Measurements from ENCODE around the gene C1orf159. TPM values are rescaled to one million over a fixed set of nuclear protein-coding genes. Genes with fewer than 3 reads are reported as not detected.

The C1orf159 gene
- total RNA-seq, 1 experiment from 2014 or later = 32.4 TPM

GRCh38 chr1:1148061-1148460 lies 32.2 kb upstream of the C1orf159 start:
- no peaks in the 10 kb centered on the region for H3K27me3 Mint-ChIP-seq (ENCODE audit: unreplicated experiment)
- TF ChIP-seq CTCF (IDR thresholded peaks at IDR 0.05; ENCODE audit: unreplicated experiment) = no peak
- CTCF ChIA-PET = interaction anchor here (0.5 kb wide), 1 partner anchor 309 kb away, joined by 3 read pairs; no protein-coding TSS in a partner anchor
- no peak for DNase-seq
- no peak overlapping the region for H3K27ac Mint-ChIP-seq (ENCODE audit: unreplicated experiment)
- peaks cover 13% of the 10 kb centered on the region for H3K36me3 Mint-ChIP-seq (ENCODE audit: insufficient read depth, unreplicated experiment)
- intact Hi-C loops (cut with micrococcal nuclease; ENCODE audit: unreplicated experiment) = no loop called here
- H3K4me1 Mint-ChIP-seq (ENCODE audit: low read depth, unreplicated experiment) = no peaks in the 10 kb centered on the region
- H3K4me3 Mint-ChIP-seq (ENCODE audit: low read depth, unreplicated experiment) = no peak overlapping the region
- peaks cover 8% of the 10 kb centered on the region for H3K9me3 Mint-ChIP-seq (ENCODE audit: low read depth, unreplicated experiment)
- BruUV-seq (replicated peaks) = no TSS peak

GRCh38 chr1:1146596-1146995 lies 30.7 kb upstream of the C1orf159 start:
- H3K36me3 Mint-ChIP-seq (ENCODE audit: insufficient read depth, unreplicated experiment) = peaks cover 5% of the 10 kb centered on the region

GRCh38 chr1:1146026-1146425 lies 30.1 kb upstream of the C1orf159 start:
- H3K36me3 Mint-ChIP-seq (ENCODE audit: insufficient read depth, unreplicated experiment) = peaks cover 5% of the 10 kb centered on the region
- H3K4me3 Mint-ChIP-seq (ENCODE audit: low read depth, unreplicated experiment) = no peak overlapping the region
- BruUV-seq (replicated peaks) = no TSS peak

More at GRCh38 chr1:1146596-1146995, 30.7 kb upstream of the C1orf159 start:
- intact Hi-C loops (cut with micrococcal nuclease; ENCODE audit: unreplicated experiment) = no loop called here
- TF ChIP-seq CTCF (IDR thresholded peaks at IDR 0.05; ENCODE audit: unreplicated experiment) = no peak
- CTCF ChIA-PET = no interaction called here
- Mint-ChIP-seq H3K27ac (ENCODE audit: unreplicated experiment) (no peak overlapping the region), H3K4me1 (ENCODE audit: low read depth, unreplicated experiment) (no peaks in the 10 kb centered on the region), H3K4me3 (ENCODE audit: low read depth, unreplicated experiment) (no peak overlapping the region), H3K27me3 (ENCODE audit: unreplicated experiment) (no peaks in the 10 kb centered on the region), H3K9me3 (ENCODE audit: low read depth, unreplicated experiment) (no peaks in the 10 kb centered on the region)
- no TSS peak for BruUV-seq (replicated peaks)
- no peak for DNase-seq

GRCh38 chr1:1145547-1145914 lies 29.6 kb upstream of the C1orf159 start:
- Mint-ChIP-seq H3K27me3 (ENCODE audit: unreplicated experiment) (no peaks in the 10 kb centered on the region), H3K9me3 (ENCODE audit: low read depth, unreplicated experiment) (no peaks in the 10 kb centered on the region), H3K4me3 (ENCODE audit: low read depth, unreplicated experiment) (no peak overlapping the region), H3K27ac (ENCODE audit: unreplicated experiment) (no peak overlapping the region), H3K36me3 (ENCODE audit: insufficient read depth, unreplicated experiment) (peaks cover 5% of the 10 kb centered on the region), H3K4me1 (ENCODE audit: low read depth, unreplicated experiment) (no peaks in the 10 kb centered on the region)
- intact Hi-C loops (cut with micrococcal nuclease; ENCODE audit: unreplicated experiment) = no loop called here
- CTCF ChIA-PET = no interaction called here
- BruUV-seq (replicated peaks) = no TSS peak
- no peak for DNase-seq
- no peak for TF ChIP-seq CTCF (IDR thresholded peaks at IDR 0.05; ENCODE audit: unreplicated experiment)

More at GRCh38 chr1:1146026-1146425, 30.1 kb upstream of the C1orf159 start:
- no peaks in the 10 kb centered on the region for H3K9me3 Mint-ChIP-seq (ENCODE audit: low read depth, unreplicated experiment)
- no peaks in the 10 kb centered on the region for H3K4me1 Mint-ChIP-seq (ENCODE audit: low read depth, unreplicated experiment)
- no peaks in the 10 kb centered on the region for H3K27me3 Mint-ChIP-seq (ENCODE audit: unreplicated experiment)
- DNase-seq = no peak
- TF ChIP-seq CTCF (IDR thresholded peaks at IDR 0.05; ENCODE audit: unreplicated experiment) = no peak
- H3K27ac Mint-ChIP-seq (ENCODE audit: unreplicated experiment) = no peak overlapping the region
- CTCF ChIA-PET = no interaction called here
- intact Hi-C loops (cut with micrococcal nuclease; ENCODE audit: unreplicated experiment) = no loop called here

Measured in Calu3 (cell line).